SK-N-SH (cell line): ENCODE data around the gene ITK.

Experiments used
- TCF12 ChIP-seq: IDR thresholded peaks from 2 replicates; pipeline ENCODE4 v1.4.0; 2012
- TF ChIP-seq, protein P1 (sequence below): fragments of 200-600 bp; sonication (generic); IDR thresholded peaks from 2 replicates; pipeline ENCODE4 v1.6.1; 2017; ENCODE audit warnings: antibody characterized with exemption, mild to moderate bottlenecking, moderate library complexity
- TF ChIP-seq, protein P2 (sequence below): IDR thresholded peaks from 2 replicates; pipeline ENCODE4 v1.4.0; 2012; ENCODE audit warnings: low read depth, borderline replicate concordance

DNA sequence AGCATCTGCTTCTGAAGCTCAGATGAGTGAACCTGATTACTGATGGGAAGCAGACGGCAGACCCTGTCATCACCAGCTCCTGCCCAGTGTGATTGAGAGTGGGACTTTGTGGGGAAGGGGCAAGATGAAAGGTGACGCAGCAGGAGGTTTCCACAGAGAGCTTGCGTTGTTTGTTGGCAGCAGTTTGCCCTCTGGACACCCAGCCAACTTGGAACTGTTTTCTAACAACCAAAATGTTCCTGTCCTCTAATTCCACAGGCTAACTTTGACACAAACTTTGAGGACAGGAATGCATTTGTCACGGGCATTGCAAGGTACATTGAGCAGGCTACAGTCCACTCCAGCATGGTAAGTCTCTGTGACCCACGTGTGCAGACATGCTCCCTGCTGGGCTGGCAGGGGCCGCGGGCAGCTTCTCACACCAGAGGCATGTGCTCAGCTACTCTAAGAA, 106.1 kb downstream of the ITK start:
- TF ChIP-seq TCF12: no peak
- TF ChIP-seq, protein P1, sequence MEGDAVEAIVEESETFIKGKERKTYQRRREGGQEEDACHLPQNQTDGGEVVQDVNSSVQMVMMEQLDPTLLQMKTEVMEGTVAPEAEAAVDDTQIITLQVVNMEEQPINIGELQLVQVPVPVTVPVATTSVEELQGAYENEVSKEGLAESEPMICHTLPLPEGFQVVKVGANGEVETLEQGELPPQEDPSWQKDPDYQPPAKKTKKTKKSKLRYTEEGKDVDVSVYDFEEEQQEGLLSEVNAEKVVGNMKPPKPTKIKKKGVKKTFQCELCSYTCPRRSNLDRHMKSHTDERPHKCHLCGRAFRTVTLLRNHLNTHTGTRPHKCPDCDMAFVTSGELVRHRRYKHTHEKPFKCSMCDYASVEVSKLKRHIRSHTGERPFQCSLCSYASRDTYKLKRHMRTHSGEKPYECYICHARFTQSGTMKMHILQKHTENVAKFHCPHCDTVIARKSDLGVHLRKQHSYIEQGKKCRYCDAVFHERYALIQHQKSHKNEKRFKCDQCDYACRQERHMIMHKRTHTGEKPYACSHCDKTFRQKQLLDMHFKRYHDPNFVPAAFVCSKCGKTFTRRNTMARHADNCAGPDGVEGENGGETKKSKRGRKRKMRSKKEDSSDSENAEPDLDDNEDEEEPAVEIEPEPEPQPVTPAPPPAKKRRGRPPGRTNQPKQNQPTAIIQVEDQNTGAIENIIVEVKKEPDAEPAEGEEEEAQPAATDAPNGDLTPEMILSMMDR: no peak
- TF ChIP-seq, protein P2, sequence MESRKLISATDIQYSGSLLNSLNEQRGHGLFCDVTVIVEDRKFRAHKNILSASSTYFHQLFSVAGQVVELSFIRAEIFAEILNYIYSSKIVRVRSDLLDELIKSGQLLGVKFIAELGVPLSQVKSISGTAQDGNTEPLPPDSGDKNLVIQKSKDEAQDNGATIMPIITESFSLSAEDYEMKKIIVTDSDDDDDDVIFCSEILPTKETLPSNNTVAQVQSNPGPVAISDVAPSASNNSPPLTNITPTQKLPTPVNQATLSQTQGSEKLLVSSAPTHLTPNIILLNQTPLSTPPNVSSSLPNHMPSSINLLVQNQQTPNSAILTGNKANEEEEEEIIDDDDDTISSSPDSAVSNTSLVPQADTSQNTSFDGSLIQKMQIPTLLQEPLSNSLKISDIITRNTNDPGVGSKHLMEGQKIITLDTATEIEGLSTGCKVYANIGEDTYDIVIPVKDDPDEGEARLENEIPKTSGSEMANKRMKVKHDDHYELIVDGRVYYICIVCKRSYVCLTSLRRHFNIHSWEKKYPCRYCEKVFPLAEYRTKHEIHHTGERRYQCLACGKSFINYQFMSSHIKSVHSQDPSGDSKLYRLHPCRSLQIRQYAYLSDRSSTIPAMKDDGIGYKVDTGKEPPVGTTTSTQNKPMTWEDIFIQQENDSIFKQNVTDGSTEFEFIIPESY: no peak
